ENCODE data around the gene HBA1. TPM values are rescaled to one million over a fixed set of nuclear protein-coding genes. Genes with fewer than 3 reads are reported as not detected.
"Not testable (repeated sequence)": the region's sequence is repeated elsewhere in the genome, so short reads cannot be mapped to it uniquely, and the experiment has no call there.

HBA1 gene
- total RNA-seq, 2 experiments from 2014 or later = not detected

GRCh38 chr16:153129-153521, 23.4 kb upstream of the HBA1 start:
- peaks cover 46% of the 10 kb centered on the region for H3K27me3 Mint-ChIP-seq
- not testable (repeated sequence) for DNase-seq, H3K36me3 Mint-ChIP-seq, H3K27ac Mint-ChIP-seq, H3K4me3 Mint-ChIP-seq, H3K9me3 Mint-ChIP-seq, H3K4me1 Mint-ChIP-seq

- not testable (repeated sequence) for DNase-seq, H3K4me3 Mint-ChIP-seq, H3K4me1 Mint-ChIP-seq
These were observed 22.8 kb upstream of the HBA1 start for GRCh38 chr16:153550-154216.

DNA sequence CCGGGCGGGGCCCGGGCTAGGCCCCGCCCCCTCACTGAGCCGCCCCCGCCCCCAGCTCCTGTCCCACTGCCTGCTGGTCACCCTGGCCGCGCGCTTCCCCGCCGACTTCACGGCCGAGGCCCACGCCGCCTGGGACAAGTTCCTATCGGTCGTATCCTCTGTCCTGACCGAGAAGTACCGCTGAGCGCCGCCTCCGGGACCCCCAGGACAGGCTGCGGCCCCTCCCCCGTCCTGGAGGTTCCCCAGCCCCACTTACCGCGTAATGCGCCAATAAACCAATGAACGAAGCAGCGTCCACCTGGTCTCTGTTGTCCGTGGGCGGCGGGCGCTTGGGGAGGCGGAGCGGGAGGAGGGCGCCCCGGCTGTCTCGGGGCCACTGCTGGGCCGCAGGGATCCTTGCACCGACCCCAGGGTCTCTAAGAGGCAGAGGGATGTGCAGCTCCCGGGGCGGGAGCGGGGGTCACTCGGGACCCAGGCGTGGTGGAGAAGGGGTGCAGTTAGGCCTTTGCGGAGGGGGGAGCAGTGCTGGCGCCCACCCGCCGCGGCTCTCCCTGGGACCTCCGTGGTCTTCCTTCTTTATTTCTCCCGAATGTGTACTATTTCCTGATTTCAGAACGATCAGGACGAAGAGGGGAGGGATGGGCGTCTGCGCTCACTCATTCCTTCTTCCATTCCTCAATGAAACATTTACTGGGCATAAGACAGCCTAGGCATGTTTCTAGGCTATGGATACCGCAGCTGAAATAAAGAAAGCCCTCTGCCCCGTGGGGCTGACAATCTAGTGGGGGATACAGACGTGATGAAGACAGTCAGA, 22.1 kb upstream of the HBA1 start:
- no peaks in the 10 kb centered on the region for H3K36me3 Mint-ChIP-seq
- H3K4me1 Mint-ChIP-seq = peaks cover 5% of the 10 kb centered on the region
- peak overlapping the region; percentile 60 for H3K4me3 Mint-ChIP-seq
- H3K27ac Mint-ChIP-seq = no peak overlapping the region
- peaks cover 53% of the 10 kb centered on the region for H3K27me3 Mint-ChIP-seq
- peak; percentile 47 for DNase-seq
- no peaks in the 10 kb centered on the region for H3K9me3 Mint-ChIP-seq

More at GRCh38 chr16:153550-154216, 22.8 kb upstream of the HBA1 start:
- not testable (repeated sequence) for H3K27ac Mint-ChIP-seq, H3K9me3 Mint-ChIP-seq, H3K36me3 Mint-ChIP-seq
- peaks cover 49% of the 10 kb centered on the region for H3K27me3 Mint-ChIP-seq

DNA sequence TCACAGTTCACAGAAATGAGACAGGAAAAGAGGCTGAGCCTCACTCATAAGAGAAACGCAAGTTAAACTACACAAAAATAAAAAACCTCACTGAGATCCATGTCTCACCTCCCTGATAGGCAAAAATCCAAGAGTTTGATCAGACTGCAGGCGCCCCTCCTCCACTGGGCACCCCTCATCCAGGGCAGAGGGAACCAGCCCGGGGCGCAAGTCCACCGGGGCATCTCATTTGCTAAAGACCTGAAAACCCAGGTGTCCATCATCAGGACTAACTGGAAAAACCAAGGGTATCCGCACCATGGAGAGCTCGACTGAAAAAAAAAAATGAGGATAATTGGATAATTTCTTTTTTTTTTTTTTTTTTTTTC, 21.5 kb upstream of the HBA1 start:
- H3K4me1 Mint-ChIP-seq = peaks cover 5% of the 10 kb centered on the region
- H3K36me3 Mint-ChIP-seq = no peaks in the 10 kb centered on the region

DNA sequence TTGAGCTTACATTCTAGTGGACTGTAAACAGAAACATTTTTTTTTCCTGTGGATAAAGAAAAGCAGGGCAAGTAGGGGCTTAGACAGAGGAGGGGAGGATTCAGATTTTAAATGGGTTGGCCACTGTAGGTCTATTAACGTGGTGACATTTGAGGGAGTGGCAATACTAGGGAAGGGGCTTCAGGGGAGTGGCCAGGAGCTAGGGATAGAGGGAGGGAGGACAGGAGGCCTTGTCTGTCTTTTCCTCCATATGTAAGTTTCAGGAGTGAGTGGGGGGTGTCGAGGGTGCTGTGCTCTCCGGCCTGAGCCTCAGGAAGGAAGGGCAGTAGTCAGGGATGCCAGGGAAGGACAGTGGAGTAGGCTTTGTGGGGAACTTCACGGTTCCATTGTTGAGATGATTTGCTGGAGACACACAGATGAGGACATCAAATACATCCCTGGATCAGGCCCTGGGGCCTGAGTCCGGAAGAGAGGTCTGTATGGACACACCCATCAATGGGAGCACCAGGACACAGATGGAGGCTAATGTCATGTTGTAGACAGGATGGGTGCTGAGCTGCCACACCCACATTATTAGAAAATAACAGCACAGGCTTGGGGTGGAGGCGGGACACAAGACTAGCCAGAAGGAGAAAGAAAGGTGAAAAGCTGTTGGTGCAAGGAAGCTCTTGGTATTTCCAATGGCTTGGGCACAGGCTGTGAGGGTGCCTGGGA, 17.2 kb upstream of the HBA1 start:
- Mint-ChIP-seq H3K36me3 (no peaks in the 10 kb centered on the region), H3K4me3 (no peak overlapping the region), H3K27me3 (peaks cover 56% of the 10 kb centered on the region), H3K27ac (no peak overlapping the region), H3K4me1 (peaks cover 5% of the 10 kb centered on the region), H3K9me3 (no peaks in the 10 kb centered on the region)
- DNase-seq = no peak

More for the DNA sequence above, 21.5 kb upstream of the HBA1 start:
- Mint-ChIP-seq H3K9me3 (no peaks in the 10 kb centered on the region), H3K27me3 (peaks cover 52% of the 10 kb centered on the region), H3K4me3 (peak overlapping the region; percentile 60), H3K27ac (no peak overlapping the region)
- DNase-seq = no peak

DNA sequence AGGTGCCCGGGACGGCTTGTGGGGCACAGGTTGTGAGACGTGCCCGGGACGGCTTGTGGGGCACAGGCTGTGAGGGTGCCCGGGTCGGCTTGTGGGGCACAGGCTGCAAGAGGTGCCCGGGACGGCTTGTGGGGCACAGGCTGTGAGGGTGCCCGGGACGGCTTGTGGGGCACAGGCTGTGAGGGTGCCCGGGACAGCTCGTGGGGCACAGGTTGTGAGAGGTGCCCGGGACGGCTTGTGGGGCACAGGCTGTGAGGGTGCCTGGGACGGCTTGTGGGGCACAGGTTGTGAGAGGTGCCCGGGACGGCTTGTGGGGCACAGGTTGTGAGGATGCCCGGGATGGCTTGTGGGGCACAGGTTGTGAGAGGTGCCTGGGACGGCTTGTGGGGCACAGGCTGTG, 16.2 kb upstream of the HBA1 start:
- not testable (repeated sequence) for H3K27ac Mint-ChIP-seq, DNase-seq, H3K36me3 Mint-ChIP-seq, H3K4me3 Mint-ChIP-seq, H3K4me1 Mint-ChIP-seq, H3K9me3 Mint-ChIP-seq
- peaks cover 50% of the 10 kb centered on the region for H3K27me3 Mint-ChIP-seq

DNA sequence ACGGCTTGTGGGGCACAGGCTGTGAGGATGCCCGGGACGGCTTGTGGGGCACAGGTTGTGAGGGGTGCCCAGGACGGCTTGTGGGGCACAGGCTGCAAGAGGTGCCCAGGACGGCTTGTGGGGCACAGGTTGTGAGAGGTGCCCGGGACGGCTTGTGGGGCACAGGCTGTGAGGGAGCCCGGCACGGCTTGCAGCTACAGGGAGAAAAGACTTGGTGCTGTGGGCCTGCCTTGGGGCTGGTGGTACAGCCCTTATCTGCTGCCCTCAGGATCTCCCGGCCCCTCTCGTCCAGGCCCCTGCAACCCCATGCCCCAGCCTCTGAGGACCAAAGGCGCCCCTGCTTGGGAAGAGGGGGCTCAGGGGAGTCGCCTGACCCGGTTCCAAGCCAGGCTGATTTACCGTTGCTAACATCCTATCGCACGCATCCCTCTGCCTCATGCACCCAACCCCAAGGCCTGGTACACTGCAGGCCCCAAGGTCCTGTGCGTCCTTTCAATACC, 15.7 kb upstream of the HBA1 start:
- H3K27ac Mint-ChIP-seq = no peak overlapping the region
- peaks cover 51% of the 10 kb centered on the region for H3K27me3 Mint-ChIP-seq
- no peaks in the 10 kb centered on the region for H3K9me3 Mint-ChIP-seq
- no peak overlapping the region for H3K4me3 Mint-ChIP-seq
- no peak for DNase-seq
- H3K36me3 Mint-ChIP-seq = no peaks in the 10 kb centered on the region
- no peaks in the 10 kb centered on the region for H3K4me1 Mint-ChIP-seq

DNA sequence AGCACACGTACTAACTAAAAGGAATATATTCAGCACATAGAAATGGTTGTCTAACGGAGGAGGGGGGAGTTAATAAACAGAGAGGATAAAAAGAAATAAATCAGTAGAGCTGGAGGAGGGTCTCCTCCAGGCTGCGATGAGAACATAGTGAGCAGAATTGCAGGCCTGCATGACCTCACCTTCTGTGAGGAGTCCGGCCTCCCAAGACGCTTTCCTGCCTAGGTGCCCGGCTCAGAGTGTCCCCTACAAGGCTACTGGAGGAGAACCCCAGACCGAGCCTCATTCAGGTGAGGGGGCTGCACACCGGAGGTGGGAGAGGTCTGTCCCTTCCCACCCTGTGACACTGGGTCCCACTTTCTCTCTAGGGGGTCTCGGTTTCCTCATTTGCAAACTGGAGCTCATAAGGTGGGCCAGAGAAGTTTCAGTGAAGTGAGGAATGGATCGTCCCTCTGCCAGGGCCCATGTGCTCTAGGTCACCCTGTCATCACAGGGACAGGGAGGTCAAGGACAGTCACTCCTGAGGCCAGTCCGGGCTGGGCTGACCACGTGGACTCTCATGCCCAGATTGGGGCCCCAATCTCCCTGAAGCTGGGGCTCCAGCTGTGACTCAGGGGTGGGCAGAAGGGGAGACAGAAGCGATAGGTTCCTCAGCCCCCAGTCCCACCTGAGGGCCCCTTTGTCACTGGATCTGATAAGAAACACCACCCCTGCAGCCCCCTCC, 14.0 kb upstream of the HBA1 start:
- Mint-ChIP-seq H3K4me3 (no peak overlapping the region), H3K36me3 (no peaks in the 10 kb centered on the region)

GRCh38 chr16:163139-163538, 13.3 kb upstream of the HBA1 start:
- not testable (repeated sequence) for H3K27ac Mint-ChIP-seq, DNase-seq, H3K9me3 Mint-ChIP-seq, H3K4me1 Mint-ChIP-seq, H3K4me3 Mint-ChIP-seq, H3K36me3 Mint-ChIP-seq
- peaks cover 60% of the 10 kb centered on the region for H3K27me3 Mint-ChIP-seq

More for the DNA sequence above, 14.0 kb upstream of the HBA1 start:
- DNase-seq = no peak
- no peak overlapping the region for H3K27ac Mint-ChIP-seq
- H3K27me3 Mint-ChIP-seq = peaks cover 59% of the 10 kb centered on the region
- H3K4me1 Mint-ChIP-seq = no peaks in the 10 kb centered on the region
- H3K9me3 Mint-ChIP-seq = no peaks in the 10 kb centered on the region

GRCh38 chr16:163696-164095, 12.8 kb upstream of the HBA1 start:
- not testable (repeated sequence) for H3K4me1 Mint-ChIP-seq, H3K36me3 Mint-ChIP-seq, H3K9me3 Mint-ChIP-seq, DNase-seq, H3K27ac Mint-ChIP-seq, H3K4me3 Mint-ChIP-seq
- H3K27me3 Mint-ChIP-seq = peaks cover 62% of the 10 kb centered on the region

GRCh38 chr16:164134-164823, 12.2 kb upstream of the HBA1 start:
- not testable (repeated sequence) for H3K9me3 Mint-ChIP-seq

GRCh38 chr16:164827-165538, 11.5 kb upstream of the HBA1 start:
- no peaks in the 10 kb centered on the region for H3K4me1 Mint-ChIP-seq
- DNase-seq = no peak
- no peak overlapping the region for H3K4me3 Mint-ChIP-seq
- H3K36me3 Mint-ChIP-seq = no peaks in the 10 kb centered on the region
- H3K9me3 Mint-ChIP-seq = no peaks in the 10 kb centered on the region
- H3K27me3 Mint-ChIP-seq = peaks cover 65% of the 10 kb centered on the region
- no peak overlapping the region for H3K27ac Mint-ChIP-seq

More at GRCh38 chr16:164134-164823, 12.2 kb upstream of the HBA1 start:
- H3K36me3 Mint-ChIP-seq, H3K4me1 Mint-ChIP-seq, H3K27ac Mint-ChIP-seq, H3K4me3 Mint-ChIP-seq, DNase-seq: not testable (repeated sequence)
- peaks cover 63% of the 10 kb centered on the region for H3K27me3 Mint-ChIP-seq

DNA sequence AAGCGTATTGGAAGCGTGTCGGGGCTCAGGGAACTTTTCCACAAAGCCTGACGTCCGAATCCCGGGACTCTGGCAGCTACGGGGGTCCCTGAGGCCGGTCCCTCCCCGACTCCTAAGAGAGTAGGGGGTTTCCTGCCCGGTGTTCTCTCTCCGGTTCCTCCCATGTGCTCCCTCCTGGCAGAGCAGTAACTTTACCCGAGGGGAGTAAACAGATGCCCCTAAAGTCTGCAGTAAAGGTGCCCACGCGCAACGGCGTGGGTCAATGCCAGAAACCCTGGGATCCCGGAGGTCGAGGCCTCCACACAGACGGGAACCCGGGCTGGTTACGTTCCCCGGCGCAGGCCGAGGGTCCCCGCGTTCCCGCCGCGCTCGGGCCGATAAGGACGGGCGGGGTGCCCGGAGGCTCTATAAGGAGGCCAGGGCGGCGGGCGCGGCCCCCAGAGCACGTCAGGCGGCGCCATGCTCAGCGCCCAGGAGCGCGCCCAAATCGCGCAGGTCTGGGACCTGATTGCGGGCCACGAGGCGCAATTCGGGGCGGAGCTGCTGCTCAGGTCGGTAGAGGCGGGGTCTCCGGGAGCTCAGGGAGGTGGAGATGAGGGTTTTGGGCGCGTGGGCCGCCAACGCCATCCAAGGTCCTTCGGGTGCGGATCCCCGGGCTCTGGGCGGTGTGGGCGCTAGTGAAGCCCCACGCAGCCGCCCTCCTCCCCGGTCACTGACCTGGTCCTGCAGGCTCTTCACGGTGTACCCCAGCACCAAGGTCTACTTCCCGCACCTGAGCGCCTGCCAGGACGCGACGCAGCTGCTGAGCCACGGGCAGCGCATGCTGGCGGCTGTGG, 10.7 kb upstream of the HBA1 start, which contains the start of gene HBM:
Gene HBM (plus strand): TSS at position 440 of the 836 bp plus-strand sequence. CDS start 20 bp downstream, at position 460.
- Mint-ChIP-seq H3K4me1 (peaks cover 4% of the 10 kb centered on the region), H3K27me3 (peaks cover 73% of the 10 kb centered on the region), H3K27ac (no peak within 1 kb of the TSS), H3K36me3 (no peaks in the 10 kb centered on the region), H3K9me3 (no peaks in the 10 kb centered on the region), H3K4me3 (peak within 1 kb of the TSS; percentile 32)
- DNase-seq = peak; percentile 19
